ENCODE results near the gene SCUBE1.

The SCUBE1 gene

GRCh38 chr22:43276321-43276720, 66.9 kb downstream of the SCUBE1 start:
- H3K9me2 ChIP-seq (replicated peaks; ENCODE audit: low read depth, low read length), result no peaks in the 10 kb centered on the region
- peaks cover 5% of the 10 kb centered on the region for H3K4me1 ChIP-seq (ENCODE audit: insufficient read depth, low read length, poor library complexity, severe bottlenecking)
- H3K36me3 ChIP-seq (ENCODE audit: insufficient read depth, low read length), result no peaks in the 10 kb centered on the region
- H3K4me3 ChIP-seq (ENCODE audit: low read length, poor library complexity, severe bottlenecking), result no peak overlapping the region
- H3K9ac ChIP-seq (ENCODE audit: low read depth, low read length, poor library complexity, severe bottlenecking), result no peak overlapping the region
- H2AFZ ChIP-seq (ENCODE audit: low read length), result no peak overlapping the region
- no peaks in the 10 kb centered on the region for H3K27me3 ChIP-seq (ENCODE audit: insufficient read depth, low read length, poor library complexity, severe bottlenecking)
- no peak for TF ChIP-seq CTCF (conservative IDR thresholded peaks at IDR 0.05; ENCODE audit: low read length)
- no peak for TF ChIP-seq EZH2phosphoT487 (IDR thresholded peaks at IDR 0.05; ENCODE audit: borderline replicate concordance)
- H3F3A ChIP-seq (ENCODE audit: low read depth), result no peaks in the 10 kb centered on the region
- no peaks in the 10 kb centered on the region for H3K79me2 ChIP-seq (ENCODE audit: insufficient read depth, low read length)
- H3K4me2 ChIP-seq (ENCODE audit: low read depth, low read length, poor library complexity, severe bottlenecking), result no peak overlapping the region
- H3K9me3 ChIP-seq (ENCODE audit: insufficient read depth, low read depth, low read length), result no peaks in the 10 kb centered on the region
- H4K20me1 ChIP-seq (ENCODE audit: insufficient read depth, low read length, poor library complexity, severe bottlenecking), result no peaks in the 10 kb centered on the region

GRCh38 chr22:43275545-43276317, 67.4 kb downstream of the SCUBE1 start:
- no peaks in the 10 kb centered on the region for H3K9me2 ChIP-seq (replicated peaks; ENCODE audit: low read depth, low read length)
- H4K20me1 ChIP-seq (ENCODE audit: insufficient read depth, low read length, poor library complexity, severe bottlenecking), result no peaks in the 10 kb centered on the region
- no peak overlapping the region for H3K4me3 ChIP-seq (ENCODE audit: low read length, poor library complexity, severe bottlenecking)
- H3K36me3 ChIP-seq (ENCODE audit: insufficient read depth, low read length), result no peaks in the 10 kb centered on the region
- H3K4me2 ChIP-seq (ENCODE audit: low read depth, low read length, poor library complexity, severe bottlenecking), result no peak overlapping the region
- H3K9me3 ChIP-seq (ENCODE audit: insufficient read depth, low read depth, low read length), result no peaks in the 10 kb centered on the region
- H3K27me3 ChIP-seq (ENCODE audit: insufficient read depth, low read length, poor library complexity, severe bottlenecking), result no peaks in the 10 kb centered on the region
- TF ChIP-seq CTCF (conservative IDR thresholded peaks at IDR 0.05; ENCODE audit: low read length) (no peak), EZH2phosphoT487 (IDR thresholded peaks at IDR 0.05; ENCODE audit: borderline replicate concordance) (no peak)
- no peaks in the 10 kb centered on the region for H3K79me2 ChIP-seq (ENCODE audit: insufficient read depth, low read length)
- no peak overlapping the region for H2AFZ ChIP-seq (ENCODE audit: low read length)
- H3K4me1 ChIP-seq (ENCODE audit: insufficient read depth, low read length, poor library complexity, severe bottlenecking), result peaks cover 5% of the 10 kb centered on the region
- H3F3A ChIP-seq (ENCODE audit: low read depth), result no peaks in the 10 kb centered on the region
- no peak overlapping the region for H3K9ac ChIP-seq (ENCODE audit: low read depth, low read length, poor library complexity, severe bottlenecking)

GRCh38 chr22:43274595-43275240, 68.5 kb downstream of the SCUBE1 start:
- no peak overlapping the region for H3K4me3 ChIP-seq (ENCODE audit: low read length, poor library complexity, severe bottlenecking)
- no peaks in the 10 kb centered on the region for H3K79me2 ChIP-seq (ENCODE audit: insufficient read depth, low read length)
- H3K9ac ChIP-seq (ENCODE audit: low read depth, low read length, poor library complexity, severe bottlenecking), result no peak overlapping the region
- H3K9me3 ChIP-seq (ENCODE audit: insufficient read depth, low read depth, low read length), result no peaks in the 10 kb centered on the region
- H2AFZ ChIP-seq (ENCODE audit: low read length), result no peak overlapping the region
- no peaks in the 10 kb centered on the region for H3K9me2 ChIP-seq (replicated peaks; ENCODE audit: low read depth, low read length)
- TF ChIP-seq CTCF (conservative IDR thresholded peaks at IDR 0.05; ENCODE audit: low read length) (no peak), EZH2phosphoT487 (IDR thresholded peaks at IDR 0.05; ENCODE audit: borderline replicate concordance) (no peak)
- H3K36me3 ChIP-seq (ENCODE audit: insufficient read depth, low read length), result no peaks in the 10 kb centered on the region
- H4K20me1 ChIP-seq (ENCODE audit: insufficient read depth, low read length, poor library complexity, severe bottlenecking), result no peaks in the 10 kb centered on the region
- H3F3A ChIP-seq (ENCODE audit: low read depth), result no peaks in the 10 kb centered on the region
- H3K4me2 ChIP-seq (ENCODE audit: low read depth, low read length, poor library complexity, severe bottlenecking), result no peak overlapping the region
- H3K4me1 ChIP-seq (ENCODE audit: insufficient read depth, low read length, poor library complexity, severe bottlenecking), result peaks cover 5% of the 10 kb centered on the region
- no peaks in the 10 kb centered on the region for H3K27me3 ChIP-seq (ENCODE audit: insufficient read depth, low read length, poor library complexity, severe bottlenecking)

All from Loucy (cell line).